ENCODE results near the gene WWOX.

GRCh38 chr16:78967948-78968347, 868.5 kb downstream of the WWOX start:
- no peak for TF ChIP-seq POLR2A (IDR thresholded peaks at IDR 0.05; ENCODE audit: low read length)
- TF ChIP-seq GATA1 (IDR thresholded peaks at IDR 0.05; ENCODE audit: low read depth, low read length) = no peak
